ENCODE results near the gene ITGAV.

- TF ChIP-seq CTCF (IDR thresholded peaks at IDR 0.05) (no peak), POLR2A (IDR thresholded peaks at IDR 0.05) (no peak)
Measured at GRCh38 chr2:186639939-186640338, 50.1 kb downstream of the ITGAV start.
